Nephron progenitor cell (in vitro differentiated cells): ENCODE measurements around the gene ATP13A3.

Experiments used
- DNase-seq: peaks from one replicate; pipeline ENCODE4 v3.0.0; 2021
- H3K27ac Mint-ChIP-seq: 2 replicates; pipeline ENCODE4 v1.8.0; 2021; ENCODE audit warnings: mild to moderate bottlenecking, moderate library complexity, mixed read lengths
- H3K27me3 Mint-ChIP-seq: 2 replicates; pipeline ENCODE4 v1.8.0; 2021; ENCODE audit warnings: mild to moderate bottlenecking, low read depth, mixed read lengths; ENCODE audit not compliant: poor library complexity
- H3K36me3 Mint-ChIP-seq: 2 replicates; pipeline ENCODE4 v1.8.0; 2021; ENCODE audit warnings: low read depth, mixed read lengths
- H3K4me1 Mint-ChIP-seq: 2 replicates; pipeline ENCODE4 v1.8.0; 2021; ENCODE audit warnings: mixed read lengths
- H3K4me3 Mint-ChIP-seq: 2 replicates; pipeline ENCODE4 v1.8.0; 2021; ENCODE audit warnings: mild to moderate bottlenecking, moderate library complexity, mixed read lengths
- H3K9me3 Mint-ChIP-seq: 2 replicates; pipeline ENCODE4 v1.8.0; 2021; ENCODE audit warnings: mild to moderate bottlenecking, moderate library complexity, mixed read lengths
- TF ChIP-seq, protein P1 (sequence below): fragments of 200-600 bp; sonication (generic); IDR thresholded peaks from 2 replicates; pipeline ENCODE4 v1.5.0; 2021; ENCODE audit warnings: antibody characterized with exemption

ATP13A3 gene

DNA sequence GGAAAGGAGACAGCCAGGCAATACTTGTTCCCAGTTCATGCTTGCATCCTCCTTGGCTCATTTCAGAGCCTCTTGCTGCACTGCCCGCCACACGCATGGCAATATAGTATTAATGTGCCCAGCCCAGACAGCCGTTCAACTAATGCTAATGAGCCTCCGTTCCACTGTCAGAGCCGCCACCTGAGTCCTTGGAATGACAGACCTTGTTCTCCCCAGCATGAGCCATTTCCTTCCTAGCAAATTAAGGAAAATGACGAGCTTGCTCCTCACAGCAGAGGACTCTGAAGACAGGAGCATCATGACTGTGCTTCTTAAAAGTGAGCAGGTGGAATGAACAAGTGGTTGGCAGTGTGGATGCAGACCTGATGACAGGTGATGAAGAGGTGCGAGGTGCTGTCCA, 106.5 kb downstream of the ATP13A3 start:
- Mint-ChIP-seq H3K4me3 (no peak overlapping the region), H3K4me1 (peaks cover 71% of the 10 kb centered on the region), H3K27ac (no peak overlapping the region), H3K36me3 (no peaks in the 10 kb centered on the region), H3K9me3 (no peaks in the 10 kb centered on the region), H3K27me3 (peaks cover 31% of the 10 kb centered on the region)
- no peak for DNase-seq
- TF ChIP-seq, protein P1, sequence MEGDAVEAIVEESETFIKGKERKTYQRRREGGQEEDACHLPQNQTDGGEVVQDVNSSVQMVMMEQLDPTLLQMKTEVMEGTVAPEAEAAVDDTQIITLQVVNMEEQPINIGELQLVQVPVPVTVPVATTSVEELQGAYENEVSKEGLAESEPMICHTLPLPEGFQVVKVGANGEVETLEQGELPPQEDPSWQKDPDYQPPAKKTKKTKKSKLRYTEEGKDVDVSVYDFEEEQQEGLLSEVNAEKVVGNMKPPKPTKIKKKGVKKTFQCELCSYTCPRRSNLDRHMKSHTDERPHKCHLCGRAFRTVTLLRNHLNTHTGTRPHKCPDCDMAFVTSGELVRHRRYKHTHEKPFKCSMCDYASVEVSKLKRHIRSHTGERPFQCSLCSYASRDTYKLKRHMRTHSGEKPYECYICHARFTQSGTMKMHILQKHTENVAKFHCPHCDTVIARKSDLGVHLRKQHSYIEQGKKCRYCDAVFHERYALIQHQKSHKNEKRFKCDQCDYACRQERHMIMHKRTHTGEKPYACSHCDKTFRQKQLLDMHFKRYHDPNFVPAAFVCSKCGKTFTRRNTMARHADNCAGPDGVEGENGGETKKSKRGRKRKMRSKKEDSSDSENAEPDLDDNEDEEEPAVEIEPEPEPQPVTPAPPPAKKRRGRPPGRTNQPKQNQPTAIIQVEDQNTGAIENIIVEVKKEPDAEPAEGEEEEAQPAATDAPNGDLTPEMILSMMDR = no peak

DNA sequence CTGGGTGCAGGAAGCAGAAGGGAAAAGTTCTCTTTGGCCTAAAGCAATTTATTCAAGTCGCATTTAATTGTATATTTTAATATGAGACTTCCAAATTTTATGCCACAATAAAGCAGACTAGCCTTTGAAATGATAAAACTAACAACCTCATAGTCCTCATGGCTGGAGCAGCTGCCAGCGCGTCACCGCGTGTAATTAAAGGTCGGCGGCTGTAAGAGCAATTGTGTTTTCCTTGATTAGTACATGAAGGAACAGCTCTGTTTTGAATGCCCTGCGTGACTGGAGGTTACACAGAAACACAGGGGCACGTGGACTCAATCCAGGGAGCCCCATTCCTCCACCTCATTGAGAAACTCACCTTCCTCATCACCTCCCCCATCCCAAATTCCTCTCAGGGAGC, 107.2 kb downstream of the ATP13A3 start:
- H3K4me1 Mint-ChIP-seq = peaks cover 72% of the 10 kb centered on the region
- TF ChIP-seq, protein P1 = no peak
- H3K27ac Mint-ChIP-seq = no peak overlapping the region
- no peaks in the 10 kb centered on the region for H3K36me3 Mint-ChIP-seq
- no peak for DNase-seq
- no peak overlapping the region for H3K4me3 Mint-ChIP-seq
- H3K27me3 Mint-ChIP-seq = peaks cover 31% of the 10 kb centered on the region
- no peaks in the 10 kb centered on the region for H3K9me3 Mint-ChIP-seq

DNA sequence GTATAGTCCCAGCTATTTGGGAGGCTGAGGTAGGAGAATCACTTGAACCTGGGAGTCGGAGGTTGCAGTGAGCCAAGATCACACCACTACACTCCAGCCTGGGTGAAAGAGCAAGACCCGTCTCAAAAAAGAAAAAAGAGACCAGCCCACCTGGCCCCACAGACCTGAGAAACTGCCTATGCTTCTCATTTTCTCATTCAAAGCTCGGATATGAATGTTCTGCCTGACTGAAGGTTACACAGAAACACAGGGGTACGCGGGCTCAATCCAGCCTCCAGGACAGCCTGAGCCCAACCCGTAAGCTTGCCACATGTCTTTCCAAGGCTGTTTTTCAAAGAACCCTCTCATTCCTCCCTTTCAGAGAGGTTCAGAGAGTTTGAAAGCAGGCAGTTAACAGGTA, 107.6 kb downstream of the ATP13A3 start:
- H3K4me1 Mint-ChIP-seq = peaks cover 72% of the 10 kb centered on the region
- no peaks in the 10 kb centered on the region for H3K36me3 Mint-ChIP-seq
- H3K9me3 Mint-ChIP-seq = no peaks in the 10 kb centered on the region
- no peak overlapping the region for H3K27ac Mint-ChIP-seq
- H3K27me3 Mint-ChIP-seq = peaks cover 31% of the 10 kb centered on the region
- TF ChIP-seq, protein P1 = no peak
- no peak for DNase-seq
- no peak overlapping the region for H3K4me3 Mint-ChIP-seq

DNA sequence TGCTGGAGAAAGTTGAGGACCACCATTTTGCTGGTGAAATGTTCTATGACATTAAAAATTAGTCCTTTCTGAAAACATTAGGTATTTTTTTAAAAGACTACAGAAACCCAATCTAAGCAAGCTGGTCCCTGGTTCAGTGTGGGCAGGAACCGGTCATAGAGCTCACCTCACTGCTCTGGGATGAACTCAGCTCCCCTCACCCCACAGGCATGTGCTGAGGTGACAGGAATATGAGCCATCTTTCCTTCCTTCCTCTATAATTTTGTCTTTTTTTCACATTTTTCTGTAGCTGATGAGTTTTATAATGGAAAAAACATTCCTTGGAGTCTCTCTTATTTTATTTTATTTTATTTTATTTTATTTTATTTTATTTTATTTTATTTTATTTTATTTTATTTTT, 109.1 kb downstream of the ATP13A3 start:
- Mint-ChIP-seq H3K36me3 (no peaks in the 10 kb centered on the region), H3K4me3 (no peak overlapping the region), H3K9me3 (no peaks in the 10 kb centered on the region), H3K27ac (no peak overlapping the region), H3K27me3 (peaks cover 22% of the 10 kb centered on the region), H3K4me1 (peaks cover 68% of the 10 kb centered on the region)
- DNase-seq = no peak
- TF ChIP-seq, protein P1 = no peak

DNA sequence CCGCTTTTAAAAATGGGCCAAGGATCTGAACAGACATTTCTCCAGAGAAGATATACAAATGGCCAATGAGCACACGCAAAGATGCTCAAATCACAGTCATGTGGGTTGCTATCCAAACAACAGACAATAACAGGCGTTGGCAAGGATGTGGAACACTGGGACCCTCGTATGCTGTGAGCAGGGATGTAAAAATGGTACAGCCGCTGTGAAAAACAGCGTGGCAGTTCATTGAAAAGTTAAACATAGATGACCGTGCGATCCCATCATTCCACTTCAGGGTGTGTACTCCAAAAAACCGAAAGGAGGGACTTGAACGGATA, 110.6 kb downstream of the ATP13A3 start:
- no peak overlapping the region for H3K27ac Mint-ChIP-seq
- H3K27me3 Mint-ChIP-seq = peaks cover 29% of the 10 kb centered on the region
- no peak for DNase-seq
- H3K4me3 Mint-ChIP-seq = no peak overlapping the region
- no peaks in the 10 kb centered on the region for H3K9me3 Mint-ChIP-seq
- no peaks in the 10 kb centered on the region for H3K36me3 Mint-ChIP-seq
- TF ChIP-seq, protein P1 = no peak
- H3K4me1 Mint-ChIP-seq = peaks cover 64% of the 10 kb centered on the region

DNA sequence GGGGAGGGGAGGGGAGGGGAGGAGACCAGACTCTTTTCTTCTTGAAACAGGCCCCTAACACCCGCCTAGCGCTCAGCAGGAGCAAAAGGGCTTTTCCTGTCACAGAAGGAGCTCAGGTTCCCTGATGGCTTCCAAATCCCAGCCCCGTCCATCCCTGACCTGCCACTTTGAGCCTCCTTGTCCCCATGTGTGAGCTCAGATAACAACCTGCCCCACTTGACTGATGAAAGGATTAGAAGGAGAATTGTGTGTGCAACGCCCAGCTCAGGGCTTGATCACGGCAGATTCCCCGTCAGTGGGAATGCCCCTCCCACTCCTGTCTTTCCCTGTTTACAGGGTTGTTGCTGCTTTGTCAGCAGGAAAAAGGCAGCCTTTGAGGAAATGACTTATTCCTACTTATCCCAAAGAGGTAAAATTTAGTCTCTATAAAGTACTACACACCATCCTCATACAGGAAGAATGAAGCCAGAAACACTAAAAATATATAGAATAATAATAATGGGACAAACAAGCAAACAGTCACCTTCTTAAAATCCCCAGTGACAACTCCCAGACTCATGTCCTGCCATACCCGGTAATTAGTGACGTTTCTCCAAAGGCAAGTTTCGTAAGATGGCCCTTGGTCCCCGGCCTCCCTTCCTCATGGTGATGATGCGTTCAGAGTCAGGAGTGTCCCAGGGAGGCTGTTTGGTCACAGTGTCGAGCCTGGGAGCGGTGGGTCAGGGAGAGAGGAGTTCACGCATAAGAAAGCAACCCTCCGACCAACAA, 111.1 kb downstream of the ATP13A3 start:
- Mint-ChIP-seq H3K27ac (peak overlapping the region; percentile 94), H3K36me3 (no peaks in the 10 kb centered on the region)
- TF ChIP-seq, protein P1 = no peak

More for the DNA sequence above, 111.1 kb downstream of the ATP13A3 start:
- H3K4me3 Mint-ChIP-seq = peak overlapping the region; percentile 52
- H3K4me1 Mint-ChIP-seq = peaks cover 66% of the 10 kb centered on the region
- peak; percentile 26 for DNase-seq
- no peaks in the 10 kb centered on the region for H3K9me3 Mint-ChIP-seq
- peaks cover 34% of the 10 kb centered on the region for H3K27me3 Mint-ChIP-seq
